ENCODE results near the gene SLC6A6.
"Not testable (repeated sequence)": the region's sequence is repeated elsewhere in the genome, so short reads cannot be mapped to it uniquely, and the experiment has no call there.

The SLC6A6 gene

DNA sequence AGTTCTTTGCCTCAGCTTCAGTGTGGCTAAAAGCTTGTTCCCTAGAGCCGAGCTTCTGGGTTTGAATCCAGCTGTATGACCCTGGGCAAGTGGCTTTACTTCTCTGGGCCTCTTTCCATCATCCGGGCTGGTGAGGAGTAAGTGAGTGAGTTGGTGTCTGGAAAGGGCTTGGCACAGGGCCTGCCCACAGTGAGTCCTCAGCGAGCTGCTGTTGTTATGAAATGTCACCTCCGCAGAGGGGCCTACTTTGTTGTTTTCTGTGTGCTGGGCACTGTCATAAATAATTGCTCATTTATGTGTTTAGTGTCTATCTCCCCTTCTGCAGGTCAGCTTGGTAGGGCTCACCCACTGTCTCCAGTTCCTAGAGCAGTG, 31.7 kb downstream of the SLC6A6 start:
- DNase-seq (ENCODE audit: extremely low read depth, low read depth): no peak
- TF ChIP-seq, protein P1, sequence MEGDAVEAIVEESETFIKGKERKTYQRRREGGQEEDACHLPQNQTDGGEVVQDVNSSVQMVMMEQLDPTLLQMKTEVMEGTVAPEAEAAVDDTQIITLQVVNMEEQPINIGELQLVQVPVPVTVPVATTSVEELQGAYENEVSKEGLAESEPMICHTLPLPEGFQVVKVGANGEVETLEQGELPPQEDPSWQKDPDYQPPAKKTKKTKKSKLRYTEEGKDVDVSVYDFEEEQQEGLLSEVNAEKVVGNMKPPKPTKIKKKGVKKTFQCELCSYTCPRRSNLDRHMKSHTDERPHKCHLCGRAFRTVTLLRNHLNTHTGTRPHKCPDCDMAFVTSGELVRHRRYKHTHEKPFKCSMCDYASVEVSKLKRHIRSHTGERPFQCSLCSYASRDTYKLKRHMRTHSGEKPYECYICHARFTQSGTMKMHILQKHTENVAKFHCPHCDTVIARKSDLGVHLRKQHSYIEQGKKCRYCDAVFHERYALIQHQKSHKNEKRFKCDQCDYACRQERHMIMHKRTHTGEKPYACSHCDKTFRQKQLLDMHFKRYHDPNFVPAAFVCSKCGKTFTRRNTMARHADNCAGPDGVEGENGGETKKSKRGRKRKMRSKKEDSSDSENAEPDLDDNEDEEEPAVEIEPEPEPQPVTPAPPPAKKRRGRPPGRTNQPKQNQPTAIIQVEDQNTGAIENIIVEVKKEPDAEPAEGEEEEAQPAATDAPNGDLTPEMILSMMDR (IDR thresholded peaks at IDR 0.05; ENCODE audit: low read depth, low read length): no peak

DNA sequence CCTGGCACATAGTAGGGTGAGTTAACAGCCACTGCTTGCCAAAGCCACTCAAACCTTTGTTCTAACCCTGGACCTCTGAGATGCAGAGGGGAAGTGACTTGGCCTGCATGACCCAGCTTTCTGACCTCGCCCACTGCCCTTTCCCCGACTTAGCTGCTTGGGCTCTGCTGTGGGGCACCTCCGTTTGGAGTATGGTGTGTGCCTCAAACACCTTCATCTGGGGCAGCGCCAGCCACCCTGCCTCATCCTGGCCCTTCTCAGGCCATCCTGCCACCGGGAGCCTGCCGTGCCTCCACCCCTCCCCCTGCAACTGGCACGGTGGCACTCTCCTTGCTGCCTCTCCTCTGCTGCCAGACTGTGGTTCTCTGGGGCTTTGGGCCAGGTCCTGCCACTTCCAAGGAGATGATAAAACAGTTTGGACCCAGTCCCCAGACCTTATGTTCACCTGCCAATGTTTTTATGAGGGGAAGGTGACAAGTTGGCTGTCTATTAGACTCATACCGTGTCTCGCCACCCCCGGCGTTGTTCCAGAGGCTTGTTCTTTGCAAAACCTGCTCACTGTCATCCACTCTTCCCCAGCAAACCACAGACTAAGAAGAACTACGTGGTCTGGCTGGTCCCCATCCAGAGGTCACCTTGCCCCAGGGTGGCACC, 32.2 kb downstream of the SLC6A6 start:
- DNase-seq (ENCODE audit: extremely low read depth, low read depth): no peak
- TF ChIP-seq, protein P1 (IDR thresholded peaks at IDR 0.05; ENCODE audit: low read depth, low read length): no peak

DNA sequence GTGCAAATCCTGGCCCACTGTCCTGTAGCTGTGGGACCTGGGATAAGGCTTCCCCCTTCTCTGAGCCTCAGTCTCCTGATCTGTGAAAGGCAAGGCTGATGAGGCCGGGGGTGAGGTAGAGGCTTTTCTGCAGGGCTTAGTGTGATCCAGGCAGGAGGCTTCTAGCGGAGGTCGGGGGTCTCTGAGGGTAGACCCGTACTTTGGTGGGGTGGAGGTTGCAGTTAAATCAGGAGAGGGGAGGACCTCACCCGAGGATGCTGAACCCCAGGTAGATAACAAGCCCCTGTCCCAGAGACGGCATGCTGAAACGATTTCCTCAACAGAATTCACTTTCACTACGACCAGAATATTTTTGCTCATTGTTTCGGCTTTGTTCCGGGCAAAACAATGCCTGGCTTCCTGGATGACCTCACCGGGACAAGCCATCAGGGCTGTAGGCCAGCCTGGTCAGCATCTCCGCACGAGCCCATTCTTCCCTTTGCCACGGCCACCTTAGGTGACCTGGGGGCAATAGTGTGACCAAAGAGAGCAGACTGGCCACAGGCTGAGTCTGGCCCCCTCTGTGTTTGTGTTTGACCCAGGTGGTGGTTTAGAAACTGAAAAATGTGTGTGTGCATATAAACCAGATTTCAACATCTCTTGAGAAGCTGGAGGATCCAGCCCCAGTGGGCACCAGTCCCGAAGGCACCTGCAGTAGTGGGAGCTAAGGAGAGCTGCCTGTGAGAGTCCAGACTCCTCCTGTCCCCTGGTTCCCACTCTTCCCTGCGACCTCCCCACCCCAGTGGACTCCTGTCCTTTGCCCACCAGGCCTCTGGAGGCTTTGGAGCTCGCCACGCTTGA, 33.0 kb downstream of the SLC6A6 start:
- TF ChIP-seq, protein P1 (IDR thresholded peaks at IDR 0.05; ENCODE audit: low read depth, low read length): no peak
- no peak for DNase-seq (ENCODE audit: extremely low read depth, low read depth)

DNA sequence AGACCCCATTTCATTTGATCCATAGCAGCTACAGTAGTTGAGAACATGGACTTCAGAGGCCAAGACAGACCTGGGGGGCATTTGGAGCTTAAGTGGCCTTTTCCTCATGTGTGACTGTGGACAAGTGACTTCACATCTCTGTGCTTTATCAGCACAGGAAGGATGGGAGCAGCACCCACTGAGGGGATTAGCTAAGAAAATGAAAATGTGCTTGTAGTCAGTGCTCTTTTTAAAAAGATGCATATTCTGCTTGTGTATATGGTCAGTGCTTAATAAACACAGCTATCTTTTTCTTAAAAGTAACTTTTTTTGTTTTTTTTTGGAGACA, 34.5 kb downstream of the SLC6A6 start:
- DNase-seq (ENCODE audit: extremely low read depth, low read depth): no peak
- TF ChIP-seq, protein P1 (IDR thresholded peaks at IDR 0.05; ENCODE audit: low read depth, low read length): no peak

DNA sequence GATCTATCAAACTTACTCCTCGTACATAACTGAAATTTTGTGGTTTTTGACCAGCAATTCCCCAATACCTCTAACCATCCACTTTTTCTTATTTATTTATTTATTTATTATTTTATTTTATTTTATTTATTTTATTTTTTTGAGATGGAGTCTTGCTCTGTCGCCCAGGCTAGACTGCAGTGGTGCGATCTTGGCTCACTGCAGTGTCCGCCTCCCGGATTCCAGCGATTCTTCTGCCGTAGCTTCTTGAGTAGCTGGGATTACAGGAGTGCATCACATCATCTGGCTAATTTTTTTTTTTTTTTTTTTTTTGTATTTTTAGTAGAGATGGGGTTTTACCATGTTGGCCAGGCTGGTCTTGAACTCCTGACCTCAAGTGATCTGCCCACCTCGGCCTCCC, 35.3 kb downstream of the SLC6A6 start:
- not testable (repeated sequence) for DNase-seq (ENCODE audit: extremely low read depth, low read depth)

DNA sequence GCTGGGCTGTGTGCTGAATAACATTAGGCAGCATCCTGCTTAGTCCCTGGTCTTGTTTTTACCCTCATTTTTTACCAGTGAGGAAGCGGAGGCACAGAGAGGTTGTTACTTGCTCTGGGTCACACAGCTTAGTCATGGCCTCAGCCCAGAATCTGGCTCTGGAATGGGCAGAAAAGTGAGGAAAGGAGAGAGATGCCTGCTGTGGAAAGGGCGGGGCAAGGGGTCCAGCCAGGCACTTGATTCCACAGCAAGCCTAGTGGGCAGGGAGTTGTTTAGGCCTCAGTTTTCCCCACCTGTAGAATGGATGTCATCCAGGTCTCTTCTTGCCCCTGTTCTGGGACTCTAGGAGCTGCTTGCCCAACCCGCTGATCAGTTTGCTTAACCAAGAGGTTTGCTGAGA, 35.9 kb downstream of the SLC6A6 start:
- TF ChIP-seq, protein P1 (IDR thresholded peaks at IDR 0.05; ENCODE audit: low read depth, low read length): no peak
- no peak for DNase-seq (ENCODE audit: extremely low read depth, low read depth)

DNA sequence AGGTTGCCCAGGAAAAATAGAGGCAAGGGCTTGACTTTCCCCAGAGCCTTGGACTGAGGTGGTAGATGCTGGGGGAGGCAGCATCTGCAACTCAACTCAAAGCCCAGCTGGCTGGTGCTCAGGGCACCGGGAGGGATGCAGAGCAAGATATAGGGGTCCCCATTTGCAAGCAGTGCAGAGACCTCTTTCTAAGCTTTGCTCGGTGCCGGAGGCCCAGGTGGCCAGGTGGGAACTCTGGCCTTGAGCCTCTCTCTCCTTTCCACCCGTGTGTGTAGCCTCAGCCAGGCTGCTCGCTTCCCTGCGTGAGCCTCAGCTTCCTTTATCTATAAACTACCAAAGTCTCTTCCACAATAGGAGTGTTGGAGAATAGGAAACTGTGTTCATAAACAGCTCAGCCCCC, 36.5 kb downstream of the SLC6A6 start:
- TF ChIP-seq, protein P1 (IDR thresholded peaks at IDR 0.05; ENCODE audit: low read depth, low read length): no peak

More for the DNA sequence above, 36.5 kb downstream of the SLC6A6 start:
- DNase-seq (ENCODE audit: extremely low read depth, low read depth): no peak

Data from AG09319 (cell line).